Measurements from ENCODE around the gene DEAF1. TPM values are rescaled to one million over a fixed set of nuclear protein-coding genes. Genes with fewer than 3 reads are reported as not detected.
"Not testable (repeated sequence)": the region's sequence is repeated elsewhere in the genome, so short reads cannot be mapped to it uniquely, and the experiment has no call there.

DEAF1 gene
- total RNA-seq, 4 donors from 2014 or later = 37.0 to 60.6 (median 43.7) TPM

GRCh38 chr11:657691-658126 lies 37.3 kb downstream of the DEAF1 start:
- H3K27me3 ChIP-seq = no peaks in the 10 kb centered on the region
- WGBS = 95% methylated on average over 10 of the region's 14 CpGs
- H3K27ac ChIP-seq = no peak overlapping the region
- H3K4me1 ChIP-seq = peaks cover 11% of the 10 kb centered on the region
- TF ChIP-seq POLR2A (IDR thresholded peaks at IDR 0.05) (no peak), CTCF (IDR thresholded peaks at IDR 0.05) (no peak), EP300 (IDR thresholded peaks at IDR 0.05) (no peak), POLR2AphosphoS5 (IDR thresholded peaks at IDR 0.05) (no peak)
- H3K4me3 ChIP-seq = no peak overlapping the region
- DNase-seq (ENCODE audit: low spot score in 2 of 2) = no peak
- H3K36me3 ChIP-seq = peaks cover 47% of the 10 kb centered on the region
- H3K9me3 ChIP-seq = no peaks in the 10 kb centered on the region

- Histone ChIP-seq H3K4me1 (peaks cover 11% of the 10 kb centered on the region), H3K4me3 (no peak overlapping the region), H3K27ac (no peak overlapping the region), H3K27me3 (no peaks in the 10 kb centered on the region), H3K9me3 (no peaks in the 10 kb centered on the region), H3K36me3 (peaks cover 43% of the 10 kb centered on the region)
- WGBS = 88% methylated on average over 7 of the region's 7 CpGs
- DNase-seq (ENCODE audit: low spot score in 2 of 2) = no peak
- TF ChIP-seq CTCF (IDR thresholded peaks at IDR 0.05) = no peak
- TF ChIP-seq POLR2AphosphoS5 (IDR thresholded peaks at IDR 0.05) = no peak
- no peak for TF ChIP-seq EP300 (IDR thresholded peaks at IDR 0.05)
- no peak for TF ChIP-seq POLR2A (IDR thresholded peaks at IDR 0.05)
These were observed 38.2 kb downstream of the DEAF1 start for GRCh38 chr11:656866-657265.

GRCh38 chr11:656426-656825 lies 38.6 kb downstream of the DEAF1 start:
- Histone ChIP-seq H3K36me3 (peaks cover 41% of the 10 kb centered on the region), H3K9me3 (no peaks in the 10 kb centered on the region), H3K27ac (no peak overlapping the region), H3K27me3 (no peaks in the 10 kb centered on the region), H3K4me1 (peaks cover 11% of the 10 kb centered on the region), H3K4me3 (no peak overlapping the region)
- 94% methylated on average over 13 of the region's 14 CpGs for WGBS
- no peak for DNase-seq (ENCODE audit: low spot score in 2 of 2)
- TF ChIP-seq POLR2AphosphoS5 (IDR thresholded peaks at IDR 0.05) = no peak
- TF ChIP-seq CTCF (IDR thresholded peaks at IDR 0.05) = no peak
- no peak for TF ChIP-seq EP300 (IDR thresholded peaks at IDR 0.05)
- TF ChIP-seq POLR2A (IDR thresholded peaks at IDR 0.05) = no peak

- WGBS = 91% methylated on average over 30 of the region's 30 CpGs
- DNase-seq (ENCODE audit: low spot score in 2 of 2) = no peak
- no peak overlapping the region for H3K4me3 ChIP-seq
- H3K36me3 ChIP-seq = peaks cover 44% of the 10 kb centered on the region
- TF ChIP-seq POLR2A (IDR thresholded peaks at IDR 0.05) = no peak
- TF ChIP-seq EP300 (IDR thresholded peaks at IDR 0.05) = no peak
- TF ChIP-seq POLR2AphosphoS5 (IDR thresholded peaks at IDR 0.05) = no peak
- no peak for TF ChIP-seq CTCF (IDR thresholded peaks at IDR 0.05)
- H3K27me3 ChIP-seq = no peaks in the 10 kb centered on the region
- no peak overlapping the region for H3K27ac ChIP-seq
- H3K4me1 ChIP-seq = peaks cover 11% of the 10 kb centered on the region
- H3K9me3 ChIP-seq = no peaks in the 10 kb centered on the region
These were observed 39.8 kb downstream of the DEAF1 start for GRCh38 chr11:655036-655726.

- not testable (repeated sequence) for DNase-seq (ENCODE audit: low spot score in 2 of 2); H3K27me3 ChIP-seq; H3K4me3 ChIP-seq; H3K9me3 ChIP-seq; H3K27ac ChIP-seq
- peaks cover 11% of the 10 kb centered on the region for H3K4me1 ChIP-seq
- 90% methylated on average over 12 of the region's 12 CpGs for WGBS
- H3K36me3 ChIP-seq = peaks cover 41% of the 10 kb centered on the region
These were observed 40.6 kb downstream of the DEAF1 start for GRCh38 chr11:654444-654843.

GRCh38 chr11:653837-654236 lies 41.2 kb downstream of the DEAF1 start:
- H3K27ac ChIP-seq = no peak overlapping the region
- DNase-seq (ENCODE audit: low spot score in 2 of 2) = no peak
- WGBS = 88% methylated on average over 15 of the region's 15 CpGs
- TF ChIP-seq EP300 (IDR thresholded peaks at IDR 0.05) (no peak), CTCF (IDR thresholded peaks at IDR 0.05) (no peak), POLR2AphosphoS5 (IDR thresholded peaks at IDR 0.05) (no peak), POLR2A (IDR thresholded peaks at IDR 0.05) (no peak)
- H3K4me3 ChIP-seq = no peak overlapping the region
- no peaks in the 10 kb centered on the region for H3K9me3 ChIP-seq
- no peaks in the 10 kb centered on the region for H3K27me3 ChIP-seq
- H3K36me3 ChIP-seq = peaks cover 36% of the 10 kb centered on the region
- peaks cover 9% of the 10 kb centered on the region for H3K4me1 ChIP-seq

- 94% methylated on average over 14 of the region's 14 CpGs for WGBS
- not testable (repeated sequence) for H3K4me1 ChIP-seq; H3K27ac ChIP-seq; H3K4me3 ChIP-seq; DNase-seq (ENCODE audit: low spot score in 2 of 2); H3K9me3 ChIP-seq; H3K27me3 ChIP-seq
- H3K36me3 ChIP-seq = peaks cover 36% of the 10 kb centered on the region
These were observed 41.9 kb downstream of the DEAF1 start for GRCh38 chr11:653136-653535.

Measured in suprapubic skin (tissue), 4 donors.